Measurements from ENCODE around the gene ADGRG2. TPM values are rescaled to one million over a fixed set of nuclear protein-coding genes. Genes with fewer than 3 reads are reported as not detected.
"Not testable (repeated sequence)": the region's sequence is repeated elsewhere in the genome, so short reads cannot be mapped to it uniquely, and the experiment has no call there.

The ADGRG2 gene
- total and polyA plus RNA-seq, 2 donors (not counting 1 experiment from before 2014, with no cell fraction given) = not detected

DNA sequence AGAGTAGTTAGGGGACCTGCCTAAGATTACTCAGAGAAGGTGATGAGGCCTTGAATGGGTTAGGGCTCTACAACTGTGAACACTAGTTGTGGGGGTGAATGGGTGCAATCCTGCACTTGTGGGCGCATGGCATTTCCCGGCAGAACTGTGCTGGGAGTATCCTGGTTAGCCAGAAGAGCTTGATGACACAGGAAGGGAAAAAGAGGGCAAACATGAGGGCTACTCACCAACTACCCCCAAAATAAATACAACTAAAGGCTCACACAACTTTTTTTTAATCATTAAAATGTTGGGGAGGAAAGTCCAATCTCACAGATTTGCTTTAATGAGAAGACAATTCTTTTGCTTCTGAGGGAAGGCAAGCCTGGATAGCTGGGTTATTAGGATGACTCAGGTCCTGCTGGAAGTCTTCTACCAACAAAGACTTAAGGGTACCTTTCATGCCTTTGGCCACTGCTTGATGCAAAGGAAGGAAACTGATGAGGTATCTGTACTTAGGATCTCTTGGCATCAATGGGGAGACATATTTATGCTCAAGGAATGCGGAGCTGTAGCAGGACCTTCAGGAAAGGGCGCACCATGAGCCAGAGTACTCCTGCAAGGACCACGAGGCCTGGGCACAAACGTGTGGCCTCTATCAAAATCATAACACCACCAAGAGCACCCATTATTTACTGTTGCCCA lies 141.0 kb downstream of the ADGRG2 start:
- H3K27me3 ChIP-seq (replicated peaks in 1 of 4; ENCODE audit: control extremely low read depth in 1 of 4, control insufficient read depth in 3 of 4, insufficient read depth in 4 of 4, low read length in 3 of 4) = no peaks in the 10 kb centered on the region
- H3K9me3 Mint-ChIP-seq (ENCODE audit: insufficient read depth) = no peaks in the 10 kb centered on the region
- H4K20me1 ChIP-seq (ENCODE audit: control insufficient read depth, insufficient read depth, low read length, poor library complexity, severe bottlenecking) = no peaks in the 10 kb centered on the region
- no peak overlapping the region for H3K27ac Mint-ChIP-seq
- peaks cover 34% of the 10 kb centered on the region for H3K79me2 ChIP-seq (ENCODE audit: control insufficient read depth, insufficient read depth, low read length)
- H3K4me1 ChIP-seq (ENCODE audit: control insufficient read depth in 2 of 2, insufficient read depth in 2 of 2, low read length in 2 of 2) = peaks cover 11 to 14% of the 10 kb centered on the region in 2 donors
- H3K9me3 ChIP-seq (ENCODE audit: control extremely low read depth in 1 of 3, control insufficient read depth in 2 of 3, insufficient read depth in 1 of 3, low read length in 2 of 3) = no peaks in the 10 kb centered on the region
- intact Hi-C loops (cut with micrococcal nuclease) = loop anchor here (5.0 kb wide), 1 partner anchor 1244 kb away; the partner anchor contains the start of gene SCML1
- H3K36me3 ChIP-seq (replicated peaks in 1 of 2; ENCODE audit: control extremely low read depth in 1 of 2, control insufficient read depth in 1 of 2, extremely low read depth in 1 of 2, insufficient read depth in 2 of 2, low read length in 1 of 2) = no peaks in the 10 kb centered on the region
- no peak for TF ChIP-seq EZH2 (IDR thresholded peaks at IDR 0.05; ENCODE audit: borderline replicate concordance, insufficient read depth, low read depth, low read length, poor library complexity, severe bottlenecking)
- TF ChIP-seq, protein P1, sequence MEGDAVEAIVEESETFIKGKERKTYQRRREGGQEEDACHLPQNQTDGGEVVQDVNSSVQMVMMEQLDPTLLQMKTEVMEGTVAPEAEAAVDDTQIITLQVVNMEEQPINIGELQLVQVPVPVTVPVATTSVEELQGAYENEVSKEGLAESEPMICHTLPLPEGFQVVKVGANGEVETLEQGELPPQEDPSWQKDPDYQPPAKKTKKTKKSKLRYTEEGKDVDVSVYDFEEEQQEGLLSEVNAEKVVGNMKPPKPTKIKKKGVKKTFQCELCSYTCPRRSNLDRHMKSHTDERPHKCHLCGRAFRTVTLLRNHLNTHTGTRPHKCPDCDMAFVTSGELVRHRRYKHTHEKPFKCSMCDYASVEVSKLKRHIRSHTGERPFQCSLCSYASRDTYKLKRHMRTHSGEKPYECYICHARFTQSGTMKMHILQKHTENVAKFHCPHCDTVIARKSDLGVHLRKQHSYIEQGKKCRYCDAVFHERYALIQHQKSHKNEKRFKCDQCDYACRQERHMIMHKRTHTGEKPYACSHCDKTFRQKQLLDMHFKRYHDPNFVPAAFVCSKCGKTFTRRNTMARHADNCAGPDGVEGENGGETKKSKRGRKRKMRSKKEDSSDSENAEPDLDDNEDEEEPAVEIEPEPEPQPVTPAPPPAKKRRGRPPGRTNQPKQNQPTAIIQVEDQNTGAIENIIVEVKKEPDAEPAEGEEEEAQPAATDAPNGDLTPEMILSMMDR (IDR thresholded peaks at IDR 0.05) = no peak
- peaks cover 18% of the 10 kb centered on the region for H3K4me1 Mint-ChIP-seq
- H3K9ac ChIP-seq (ENCODE audit: low read length) = no peak overlapping the region
- no peak for DNase-seq
- WGBS (ENCODE audit: insufficient coverage) = 75% methylated on average over 1 of the region's 6 CpGs
- no peak overlapping the region for H3K27ac ChIP-seq (ENCODE audit: low read length in 2 of 2)
- H2AFZ ChIP-seq (ENCODE audit: insufficient read depth, low read depth, low read length, poor library complexity, severe bottlenecking) = no peak overlapping the region
- ChIA-PET POLR2A (no interaction called here), CTCF (interaction anchor here (0.7 kb wide), 1 partner anchor 317 kb away, joined by 4 read pairs; no protein-coding TSS in a partner anchor)
- no peak for ATAC-seq (ENCODE audit: low read depth)
- H3K4me3 Mint-ChIP-seq = no peak overlapping the region
- H3K4me2 ChIP-seq (replicated peaks; ENCODE audit: low read depth, low read length, poor library complexity, severe bottlenecking) = no peak overlapping the region
- H3K27me3 Mint-ChIP-seq = no peaks in the 10 kb centered on the region
- H3K4me3 ChIP-seq (ENCODE audit: control extremely low read depth in 1 of 5, extremely low read depth in 1 of 5, insufficient read depth in 1 of 5, low read depth in 2 of 5, low read length in 4 of 5) = no peak overlapping the region

DNA sequence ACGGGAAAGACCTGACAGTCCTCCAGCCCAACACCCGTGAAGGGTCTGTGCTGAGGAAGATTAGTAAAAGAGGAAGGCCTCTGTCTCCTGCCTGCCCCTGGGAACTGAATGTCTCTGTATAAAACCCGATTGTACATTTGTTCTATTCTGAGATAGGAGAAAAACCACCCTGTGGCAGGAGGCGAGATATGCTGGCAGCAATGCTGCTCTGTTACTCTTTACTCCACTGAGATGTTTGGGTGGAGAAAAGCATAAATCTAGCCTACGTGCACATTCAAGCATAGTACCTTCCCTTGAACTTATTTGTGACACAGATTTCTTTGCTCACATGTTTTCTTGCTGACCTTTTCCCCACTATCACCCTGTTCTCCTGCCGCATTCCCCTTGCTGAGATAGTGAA lies 142.0 kb downstream of the ADGRG2 start:
- CTCF ChIA-PET = interaction anchor here (0.7 kb wide), 1 partner anchor 316 kb away, joined by 4 read pairs; no protein-coding TSS in a partner anchor
- H3K9me3 Mint-ChIP-seq (ENCODE audit: insufficient read depth); POLR2A ChIA-PET; H3K4me3 Mint-ChIP-seq; ATAC-seq (ENCODE audit: low read depth); H3K27ac Mint-ChIP-seq; H3K27me3 ChIP-seq (replicated peaks in 1 of 4; ENCODE audit: control extremely low read depth in 1 of 4, control insufficient read depth in 3 of 4, insufficient read depth in 4 of 4, low read length in 3 of 4); H3K27me3 Mint-ChIP-seq; H3K4me2 ChIP-seq (replicated peaks; ENCODE audit: low read depth, low read length, poor library complexity, severe bottlenecking); H3K27ac ChIP-seq (ENCODE audit: low read length in 2 of 2); H3K9me3 ChIP-seq (ENCODE audit: control extremely low read depth in 1 of 3, control insufficient read depth in 2 of 3, insufficient read depth in 1 of 3, low read length in 2 of 3); H4K20me1 ChIP-seq (ENCODE audit: control insufficient read depth, insufficient read depth, low read length, poor library complexity, severe bottlenecking); H2AFZ ChIP-seq (ENCODE audit: insufficient read depth, low read depth, low read length, poor library complexity, severe bottlenecking); H3K4me3 ChIP-seq (ENCODE audit: control extremely low read depth in 1 of 5, extremely low read depth in 1 of 5, insufficient read depth in 1 of 5, low read depth in 2 of 5, low read length in 4 of 5); DNase-seq; H3K9ac ChIP-seq (ENCODE audit: low read length); H3K36me3 ChIP-seq (replicated peaks in 1 of 2; ENCODE audit: control extremely low read depth in 1 of 2, control insufficient read depth in 1 of 2, extremely low read depth in 1 of 2, insufficient read depth in 2 of 2, low read length in 1 of 2): not testable (repeated sequence)
- intact Hi-C loops (cut with micrococcal nuclease) = loop anchor here (5.0 kb wide), 1 partner anchor 1243 kb away; the partner anchor contains the start of gene SCML1
- peaks cover 34% of the 10 kb centered on the region for H3K79me2 ChIP-seq (ENCODE audit: control insufficient read depth, insufficient read depth, low read length)
- WGBS (ENCODE audit: insufficient coverage) = 60% methylated on average over 1 of the region's 6 CpGs
- peaks cover 13% of the 10 kb centered on the region for H3K4me1 Mint-ChIP-seq
- H3K4me1 ChIP-seq (ENCODE audit: control insufficient read depth in 2 of 2, insufficient read depth in 2 of 2, low read length in 2 of 2) = peaks cover 9 to 12% of the 10 kb centered on the region in 2 donors

Measured in B cell (primary cell).